Measurements from ENCODE around the gene RUNX3.

Gene RUNX3

GRCh38 chr1:24878045-24878444 is 52.0 kb downstream of the RUNX3 start:
- no peak for DNase-seq

- DNase-seq: no peak
Observed at GRCh38 chr1:24875991-24876506, 54.0 kb downstream of the RUNX3 start.

- no peak for DNase-seq
Observed at GRCh38 chr1:24875257-24875656, 54.8 kb downstream of the RUNX3 start.

GRCh38 chr1:24874611-24875234 is 55.4 kb downstream of the RUNX3 start:
- DNase-seq: no peak

GRCh38 chr1:24874056-24874455 is 56.0 kb downstream of the RUNX3 start:
- no peak for DNase-seq

GRCh38 chr1:24873148-24873547 is 56.9 kb downstream of the RUNX3 start:
- DNase-seq: no peak

- no peak for DNase-seq
Observed at GRCh38 chr1:24872061-24872850, 57.8 kb downstream of the RUNX3 start.

- no peak for DNase-seq
Observed at GRCh38 chr1:24871306-24871901, 58.7 kb downstream of the RUNX3 start.

- no peak for DNase-seq
Observed at GRCh38 chr1:24870551-24871195, 59.4 kb downstream of the RUNX3 start.

GRCh38 chr1:24868016-24868875 is 61.8 kb downstream of the RUNX3 start:
- no peak for DNase-seq

- no peak for DNase-seq
Observed at GRCh38 chr1:24867084-24867870, 62.8 kb downstream of the RUNX3 start.

- no peak for DNase-seq
Observed at GRCh38 chr1:24866211-24867083, 63.6 kb downstream of the RUNX3 start.

- no peak for DNase-seq
Observed at GRCh38 chr1:24865587-24865986, 64.5 kb downstream of the RUNX3 start.

- DNase-seq: no peak
Observed at GRCh38 chr1:24865168-24865567, 64.9 kb downstream of the RUNX3 start.

- no peak for DNase-seq
Observed at GRCh38 chr1:24864370-24864777, 65.7 kb downstream of the RUNX3 start.

- DNase-seq: no peak
Observed at GRCh38 chr1:24862775-24863483, 67.1 kb downstream of the RUNX3 start.

- no peak for DNase-seq
Observed at GRCh38 chr1:24861821-24862727, 68.0 kb downstream of the RUNX3 start.

- no peak for DNase-seq
Observed at GRCh38 chr1:24860841-24861240, 69.2 kb downstream of the RUNX3 start.

Data from NCI-H226 (cell line).